Effector memory CD8-positive, alpha-beta T cell (primary cell): ENCODE results near the gene WDR62.

Experiments
- ATAC-seq: fragments of 150-1000 bp; cut with Tn5 transposase; replicated peaks from 2 replicates; pipeline ENCODE4 v1.10.0; 2021; ENCODE audit warnings: mild to moderate bottlenecking, moderate library complexity
- DNase-seq, 3 experiments: peaks; one replicate each; pipeline ENCODE4 v3.0.0; 2021
- H3K27ac Mint-ChIP-seq, 2 donors: one replicate each; pipeline ENCODE4 v1.8.0; 2022; ENCODE audit warnings: mild to moderate bottlenecking in 2 of 2, mixed read lengths in 2 of 2, moderate library complexity in 2 of 2
- H3K27me3 Mint-ChIP-seq, 2 donors: one replicate each; pipeline ENCODE4 v1.8.0; 2022; ENCODE audit warnings: mixed read lengths in 2 of 2
- H3K36me3 Mint-ChIP-seq: one replicate; pipeline ENCODE4 v1.8.0; 2022; ENCODE audit warnings: mild to moderate bottlenecking, moderate library complexity, mixed read lengths; ENCODE audit not compliant: insufficient read depth
- H3K4me1 Mint-ChIP-seq, 2 donors: one replicate each; pipeline ENCODE4 v1.8.0; 2022; ENCODE audit warnings: low read depth in 2 of 2, mixed read lengths in 2 of 2
- H3K4me3 Mint-ChIP-seq, 2 donors: one replicate each; pipeline ENCODE4 v1.8.0; 2022; ENCODE audit warnings: mild to moderate bottlenecking in 2 of 2, mixed read lengths in 2 of 2, moderate library complexity in 2 of 2
- H3K9me3 Mint-ChIP-seq, 2 donors: one replicate each; pipeline ENCODE4 v1.8.0; 2022; ENCODE audit warnings: mixed read lengths in 2 of 2
- total RNA-seq, 9 experiments: gene quantifications; one replicate each; lab custom pipeline; 2026; lab: John Stamatoyannopoulos, UW

The WDR62 gene
- 3.5 to 14.7 (median 8.1) reads per million in 9 experiments for total RNA-seq

GRCh38 chr19:36054733-36055686 lies at the start of gene WDR62:
TSS of gene WDR62 (plus strand) at chr19:36054897. CDS start at chr19:36054972, 75 bp downstream.
- no peaks in the 10 kb centered on the region for H3K9me3 Mint-ChIP-seq
- H3K4me1 Mint-ChIP-seq, result peaks cover 5 to 13% of the 10 kb centered on the region in 2 donors
- H3K27ac Mint-ChIP-seq, result peak within 1 kb of the TSS; percentile 86 to 96
- peak; percentile 69 for ATAC-seq
- DNase-seq, result peak in 2 of 3 experiments; percentile 93
- no peaks in the 10 kb centered on the region for H3K27me3 Mint-ChIP-seq
- peak within 1 kb of the TSS; percentile 87 to 88 for H3K4me3 Mint-ChIP-seq
- peaks cover 14% of the 10 kb centered on the region for H3K36me3 Mint-ChIP-seq

GRCh38 chr19:36006955-36007354 lies 47.7 kb upstream of the WDR62 start:
- no peaks in the 10 kb centered on the region for H3K9me3 Mint-ChIP-seq
- no peak overlapping the region for H3K4me3 Mint-ChIP-seq
- H3K27ac Mint-ChIP-seq, result no peak overlapping the region
- ATAC-seq (no peak), DNase-seq (no peak)
- peaks cover 23% of the 10 kb centered on the region in 2 donors for H3K4me1 Mint-ChIP-seq
- H3K36me3 Mint-ChIP-seq, result peaks cover 7% of the 10 kb centered on the region
- H3K27me3 Mint-ChIP-seq, result no peaks in the 10 kb centered on the region

GRCh38 chr19:36008336-36008978 lies 46.2 kb upstream of the WDR62 start, which contains the start of gene SYNE4:
TSS of gene SYNE4 (minus strand) at chr19:36008813. CDS start at chr19:36008681, 132 bp downstream.
- Mint-ChIP-seq H3K27me3 (no peaks in the 10 kb centered on the region), H3K9me3 (no peaks in the 10 kb centered on the region), H3K4me3 (peak within 1 kb of the TSS; percentile 56 to 66), H3K4me1 (peaks cover 23 to 24% of the 10 kb centered on the region in 2 donors), H3K27ac (peak within 1 kb of the TSS; percentile 27 to 65), H3K36me3 (peaks cover 3% of the 10 kb centered on the region)
- no peak for ATAC-seq
- no peak for DNase-seq

- Mint-ChIP-seq H3K9me3 (no peaks in the 10 kb centered on the region), H3K36me3 (peaks cover 8% of the 10 kb centered on the region), H3K4me3 (peak overlapping the region; percentile 56 to 66), H3K27ac (peak overlapping the region; percentile 27 to 65), H3K27me3 (no peaks in the 10 kb centered on the region), H3K4me1 (peaks cover 30 to 31% of the 10 kb centered on the region in 2 donors)
- DNase-seq (peak in 2 of 3 experiments; percentile 21 to 35), ATAC-seq (no peak)
Measured at GRCh38 chr19:36009220-36009619, 45.5 kb upstream of the WDR62 start.

- no peaks in the 10 kb centered on the region for H3K9me3 Mint-ChIP-seq
- H3K27me3 Mint-ChIP-seq, result no peaks in the 10 kb centered on the region
- H3K27ac Mint-ChIP-seq, result peak overlapping the region; percentile 27 to 65
- peaks cover 9% of the 10 kb centered on the region for H3K36me3 Mint-ChIP-seq
- no peak for DNase-seq
- peak overlapping the region; percentile 56 to 66 for H3K4me3 Mint-ChIP-seq
- H3K4me1 Mint-ChIP-seq, result peaks cover 35 to 37% of the 10 kb centered on the region in 2 donors
- ATAC-seq, result no peak
Measured at GRCh38 chr19:36009633-36010379, 44.9 kb upstream of the WDR62 start.

GRCh38 chr19:36010402-36010801 lies 44.3 kb upstream of the WDR62 start:
- peak overlapping the region in 1 of 2 donors; percentile 27 for H3K27ac Mint-ChIP-seq
- H3K36me3 Mint-ChIP-seq, result peaks cover 12% of the 10 kb centered on the region
- no peak overlapping the region for H3K4me3 Mint-ChIP-seq
- DNase-seq (no peak), ATAC-seq (no peak)
- peaks cover 36 to 41% of the 10 kb centered on the region in 2 donors for H3K4me1 Mint-ChIP-seq
- no peaks in the 10 kb centered on the region for H3K9me3 Mint-ChIP-seq
- H3K27me3 Mint-ChIP-seq, result no peaks in the 10 kb centered on the region

GRCh38 chr19:36013280-36014011 lies 41.3 kb upstream of the WDR62 start:
- H3K9me3 Mint-ChIP-seq, result no peaks in the 10 kb centered on the region
- ATAC-seq (no peak), DNase-seq (no peak)
- peaks cover 12% of the 10 kb centered on the region for H3K36me3 Mint-ChIP-seq
- H3K27me3 Mint-ChIP-seq, result no peaks in the 10 kb centered on the region
- peaks cover 36 to 39% of the 10 kb centered on the region in 2 donors for H3K4me1 Mint-ChIP-seq
- H3K4me3 Mint-ChIP-seq, result peak overlapping the region; percentile 98 to 99
- peak overlapping the region; percentile 97 for H3K27ac Mint-ChIP-seq

- ATAC-seq (peak; percentile 97), DNase-seq (peak; percentile 98 to 99 (median 98))
- Mint-ChIP-seq H3K27ac (peak within 1 kb of the TSS; percentile 97), H3K36me3 (peaks cover 15% of the 10 kb centered on the region), H3K27me3 (no peaks in the 10 kb centered on the region), H3K4me1 (peaks cover 32 to 34% of the 10 kb centered on the region in 2 donors), H3K9me3 (no peaks in the 10 kb centered on the region), H3K4me3 (peak within 1 kb of the TSS; percentile 98 to 99)
Measured at GRCh38 chr19:36014012-36014924, 40.4 kb upstream of the WDR62 start, which contains the start of gene ALKBH6. TSS of gene ALKBH6 (minus strand) at chr19:36014213. CDS start at chr19:36013397, 816 bp downstream.

GRCh38 chr19:36019061-36019670 lies 35.5 kb upstream of the WDR62 start:
- Mint-ChIP-seq H3K4me3 (no peak overlapping the region), H3K27me3 (no peaks in the 10 kb centered on the region), H3K4me1 (peaks cover 9 to 10% of the 10 kb centered on the region in 2 donors), H3K27ac (no peak overlapping the region), H3K36me3 (peaks cover 8% of the 10 kb centered on the region), H3K9me3 (no peaks in the 10 kb centered on the region)
- no peak for DNase-seq
- ATAC-seq, result no peak

- Mint-ChIP-seq H3K4me3 (no peak overlapping the region), H3K27ac (peak overlapping the region in 1 of 2 donors; percentile 55), H3K36me3 (peaks cover 3% of the 10 kb centered on the region), H3K4me1 (no peaks in the 10 kb centered on the region), H3K27me3 (no peaks in the 10 kb centered on the region), H3K9me3 (no peaks in the 10 kb centered on the region)
- DNase-seq (no peak), ATAC-seq (no peak)
Measured at GRCh38 chr19:36023432-36023831, 31.3 kb upstream of the WDR62 start.

GRCh38 chr19:36025541-36025940 lies 29.2 kb upstream of the WDR62 start:
- H3K27me3 Mint-ChIP-seq, result no peaks in the 10 kb centered on the region
- H3K4me3 Mint-ChIP-seq, result no peak overlapping the region
- ATAC-seq (no peak), DNase-seq (no peak)
- H3K4me1 Mint-ChIP-seq, result no peaks in the 10 kb centered on the region
- no peaks in the 10 kb centered on the region for H3K36me3 Mint-ChIP-seq
- no peak overlapping the region for H3K27ac Mint-ChIP-seq
- no peaks in the 10 kb centered on the region for H3K9me3 Mint-ChIP-seq
